ENCODE data around the gene SENP6.

Gene SENP6

GRCh38 chr6:75748743-75749538 lies 147.3 kb downstream of the SENP6 start, which contains the start of gene MYO6:
MYO6 (plus strand) TSS chr6:75749239; CDS start chr6:75817548, 68,309 bp downstream.
- TF ChIP-seq JUND (IDR thresholded peaks at IDR 0.05; ENCODE audit: low read depth): no peak
- in situ Hi-C loops (cut with HindIII; ENCODE audit: low pct_unique_long_range_greater_than_20kb, low sequenced_read_pairs): no loop called here
- peak; percentile 49 to 75 for DNase-seq (ENCODE audit: low read depth in 1 of 2, low spot score in 1 of 2)

DNA sequence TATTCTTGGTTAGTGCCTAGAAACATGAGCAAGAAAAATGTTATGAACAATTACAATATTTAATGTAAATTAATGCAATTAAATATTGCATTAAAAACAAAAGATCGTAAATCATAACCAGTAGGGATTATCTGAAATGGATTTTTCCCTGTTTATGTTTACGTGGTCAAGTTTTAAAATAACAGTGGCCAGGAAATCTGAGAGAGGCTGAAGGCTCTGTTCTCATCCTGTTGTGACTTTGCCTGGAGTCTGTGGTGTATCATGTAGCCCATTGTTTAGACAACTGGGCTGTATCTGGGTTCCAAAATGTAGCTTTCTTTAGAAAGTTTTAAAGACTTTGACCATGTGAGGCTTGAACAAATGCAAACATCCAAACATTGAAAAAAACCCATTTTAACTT lies 149.8 kb downstream of the SENP6 start:
- DNase-seq (ENCODE audit: low read depth in 1 of 2, low spot score in 1 of 2): no peak
- no peak for TF ChIP-seq JUND (IDR thresholded peaks at IDR 0.05; ENCODE audit: low read depth)
- in situ Hi-C loops (cut with HindIII; ENCODE audit: low pct_unique_long_range_greater_than_20kb, low sequenced_read_pairs): no loop called here

GRCh38 chr6:75752365-75752764 lies 150.7 kb downstream of the SENP6 start:
- in situ Hi-C loops (cut with HindIII; ENCODE audit: low pct_unique_long_range_greater_than_20kb, low sequenced_read_pairs): no loop called here
- no peak for TF ChIP-seq JUND (IDR thresholded peaks at IDR 0.05; ENCODE audit: low read depth)
- no peak for DNase-seq (ENCODE audit: low read depth in 1 of 2, low spot score in 1 of 2)

DNA sequence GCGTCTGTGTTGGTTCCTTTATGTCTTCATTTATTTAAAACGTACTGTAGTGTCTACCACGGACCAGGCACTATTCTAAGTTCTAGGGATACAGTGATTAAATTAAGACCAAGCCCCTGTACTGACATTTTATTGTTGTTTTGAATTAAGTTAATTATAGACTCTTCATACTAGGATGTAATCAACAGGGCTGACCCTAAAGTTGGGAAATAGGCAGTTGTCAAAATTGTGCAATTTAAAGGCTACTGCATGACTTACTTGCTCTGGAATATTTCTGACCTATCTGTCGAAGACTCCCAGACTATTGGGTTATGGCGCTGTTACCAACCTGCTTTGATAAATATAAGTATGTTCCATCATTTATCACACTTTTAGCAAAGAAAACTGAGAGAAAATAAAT lies 154.0 kb downstream of the SENP6 start:
- in situ Hi-C loops (cut with HindIII; ENCODE audit: low pct_unique_long_range_greater_than_20kb, low sequenced_read_pairs): no loop called here
- no peak for DNase-seq (ENCODE audit: low read depth in 1 of 2, low spot score in 1 of 2)
- TF ChIP-seq JUND (IDR thresholded peaks at IDR 0.05; ENCODE audit: low read depth): no peak

GRCh38 chr6:75757295-75757694 lies 155.6 kb downstream of the SENP6 start:
- DNase-seq (ENCODE audit: low read depth in 1 of 2, low spot score in 1 of 2): no peak
- TF ChIP-seq JUND (IDR thresholded peaks at IDR 0.05; ENCODE audit: low read depth): no peak
- in situ Hi-C loops (cut with HindIII; ENCODE audit: low pct_unique_long_range_greater_than_20kb, low sequenced_read_pairs): no loop called here

GRCh38 chr6:75758061-75758460 lies 156.4 kb downstream of the SENP6 start:
- DNase-seq (ENCODE audit: low read depth in 1 of 2, low spot score in 1 of 2): no peak
- TF ChIP-seq JUND (IDR thresholded peaks at IDR 0.05; ENCODE audit: low read depth): no peak
- in situ Hi-C loops (cut with HindIII; ENCODE audit: low pct_unique_long_range_greater_than_20kb, low sequenced_read_pairs): no loop called here

DNA sequence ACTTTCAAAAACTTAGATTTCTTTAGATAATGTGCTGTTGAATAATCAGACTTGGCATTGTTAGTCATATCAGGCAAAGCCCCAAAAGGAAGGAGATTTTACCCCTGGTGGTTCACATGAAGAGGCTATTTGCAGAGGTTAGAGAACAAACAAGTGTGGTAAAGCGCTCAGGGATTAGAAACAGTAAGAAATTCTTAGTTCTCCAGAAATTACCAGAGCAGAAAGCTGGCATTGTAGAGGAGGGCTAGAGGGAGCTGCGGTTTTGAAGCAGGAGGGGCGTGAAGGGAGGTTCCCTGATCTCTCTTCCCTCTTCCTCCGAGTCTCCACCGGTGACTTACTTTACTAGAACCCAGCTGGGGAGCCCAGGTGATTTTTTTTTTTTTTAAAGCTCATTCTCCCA lies 157.5 kb downstream of the SENP6 start:
- DNase-seq (ENCODE audit: low read depth in 1 of 2, low spot score in 1 of 2): no peak
- TF ChIP-seq JUND (IDR thresholded peaks at IDR 0.05; ENCODE audit: low read depth): no peak
- in situ Hi-C loops (cut with HindIII; ENCODE audit: low pct_unique_long_range_greater_than_20kb, low sequenced_read_pairs): no loop called here

DNA sequence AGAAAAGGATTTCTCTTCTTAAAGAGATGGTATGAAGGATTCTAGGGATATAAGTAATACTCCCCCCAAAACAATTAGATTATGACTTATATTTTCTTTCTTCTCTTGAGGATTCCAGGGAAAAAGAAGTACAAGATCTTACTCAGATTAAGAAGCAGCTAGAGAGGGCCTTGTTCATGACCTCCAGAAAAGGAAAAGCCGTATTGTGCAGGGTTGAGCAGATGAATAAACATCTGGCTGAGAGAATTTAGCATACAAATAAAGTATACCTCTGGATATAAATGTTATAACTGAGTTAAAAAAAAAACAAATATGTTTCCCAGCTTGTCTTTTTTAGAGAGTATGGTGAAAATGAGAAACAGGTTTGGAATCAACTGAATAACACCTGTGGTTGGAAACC lies 158.6 kb downstream of the SENP6 start:
- DNase-seq (ENCODE audit: low read depth in 1 of 2, low spot score in 1 of 2): no peak
- no peak for TF ChIP-seq JUND (IDR thresholded peaks at IDR 0.05; ENCODE audit: low read depth)
- in situ Hi-C loops (cut with HindIII; ENCODE audit: low pct_unique_long_range_greater_than_20kb, low sequenced_read_pairs): no loop called here

GRCh38 chr6:75761489-75761888 lies 159.8 kb downstream of the SENP6 start:
- no peak for DNase-seq (ENCODE audit: low read depth in 1 of 2, low spot score in 1 of 2)
- in situ Hi-C loops (cut with HindIII; ENCODE audit: low pct_unique_long_range_greater_than_20kb, low sequenced_read_pairs): no loop called here
- TF ChIP-seq JUND (IDR thresholded peaks at IDR 0.05; ENCODE audit: low read depth): no peak

DNA sequence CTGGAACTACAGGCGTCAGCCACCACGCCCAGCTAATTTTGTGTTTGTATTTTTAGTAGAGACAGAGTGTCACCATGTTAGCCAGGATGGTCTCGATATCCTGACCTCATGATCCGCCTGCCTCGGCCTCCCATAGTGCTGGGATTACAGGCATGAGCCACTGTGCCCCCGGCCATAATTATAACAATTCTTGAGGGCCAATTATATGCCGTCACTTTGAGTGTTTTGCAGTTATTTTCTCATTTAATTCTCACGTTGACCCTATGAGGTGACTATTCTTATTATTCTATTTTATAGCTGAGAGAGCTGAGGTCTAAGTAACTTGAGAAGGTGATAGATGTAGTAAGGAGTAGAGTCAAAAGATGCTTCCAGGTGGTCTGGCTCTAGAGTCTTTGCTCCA lies 160.4 kb downstream of the SENP6 start:
- no peak for DNase-seq (ENCODE audit: low read depth in 1 of 2, low spot score in 1 of 2)
- in situ Hi-C loops (cut with HindIII; ENCODE audit: low pct_unique_long_range_greater_than_20kb, low sequenced_read_pairs): no loop called here
- TF ChIP-seq JUND (IDR thresholded peaks at IDR 0.05; ENCODE audit: low read depth): no peak

GRCh38 chr6:75766387-75766786 lies 164.7 kb downstream of the SENP6 start:
- no peak for DNase-seq (ENCODE audit: low read depth in 1 of 2, low spot score in 1 of 2)
- in situ Hi-C loops (cut with HindIII; ENCODE audit: low pct_unique_long_range_greater_than_20kb, low sequenced_read_pairs): no loop called here
- no peak for TF ChIP-seq JUND (IDR thresholded peaks at IDR 0.05; ENCODE audit: low read depth)

Measured in T47D (cell line).